Kidney epithelial cell (primary cell): ENCODE data around the gene TXN. TPM values are rescaled to one million over a fixed set of nuclear protein-coding genes. Genes with fewer than 3 reads are reported as not detected.
A peak's percentile ranks its signal among the peaks of the same experiment; 100 is the strongest.

Source experiments
- DNase-seq: peaks from one replicate; pipeline ENCODE4 v3.0.0-alpha.2; 2010; ENCODE audit warnings: low read depth
- H3K27me3 ChIP-seq: 2 replicates; pipeline ENCODE4 v1.6.0; 2011; ENCODE audit warnings: low read length; ENCODE audit not compliant: control insufficient read depth, insufficient read depth
- H3K36me3 ChIP-seq: 2 replicates; pipeline ENCODE4 v1.5.1; 2011; ENCODE audit warnings: low read length; ENCODE audit not compliant: control insufficient read depth, insufficient read depth
- H3K4me3 ChIP-seq: 2 replicates; pipeline ENCODE4 v1.5.1; 2011; ENCODE audit warnings: low read depth, mild to moderate bottlenecking, control low read depth, low read length
- total RNA-seq: library from RNA; depleted of rRNA; stranded (reverse); fragments of >200 nt; gene quantifications from 2 replicates; pipeline ENCODE4 v1.2.3, GENCODE V29; 2015
- TF ChIP-seq, protein P1 (sequence below): IDR thresholded peaks from 2 replicates; pipeline ENCODE4 v1.5.1; 2011; ENCODE audit warnings: mild to moderate bottlenecking, moderate library complexity, low read length, control low read depth, inconsistent platforms; ENCODE audit not compliant: insufficient read depth, poor library complexity, severe bottlenecking

TXN gene
- total RNA-seq, 1 donor from 2014 or later, result 321 TPM

DNA sequence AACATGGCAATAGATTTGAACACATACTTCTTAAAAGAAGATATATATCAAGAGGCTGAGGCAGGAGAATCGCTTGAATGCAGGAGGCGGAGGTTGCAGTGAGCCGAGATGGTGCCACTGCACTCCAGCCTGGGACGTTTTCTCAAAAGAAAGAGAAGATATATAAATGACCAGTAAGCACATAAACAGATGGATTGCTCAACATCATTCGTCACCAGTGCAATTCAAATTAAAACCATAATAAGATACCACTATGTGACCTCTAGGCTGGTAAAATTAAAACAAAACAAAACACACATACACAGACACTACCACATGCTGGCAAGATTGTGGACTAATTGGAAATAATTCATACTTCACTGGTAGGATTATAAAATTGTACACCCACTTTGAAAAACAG is 5.3 kb upstream of the TXN start:
- no peak overlapping the region for H3K4me3 ChIP-seq
- no peaks in the 10 kb centered on the region for H3K27me3 ChIP-seq
- no peaks in the 10 kb centered on the region for H3K36me3 ChIP-seq
- TF ChIP-seq, protein P1, sequence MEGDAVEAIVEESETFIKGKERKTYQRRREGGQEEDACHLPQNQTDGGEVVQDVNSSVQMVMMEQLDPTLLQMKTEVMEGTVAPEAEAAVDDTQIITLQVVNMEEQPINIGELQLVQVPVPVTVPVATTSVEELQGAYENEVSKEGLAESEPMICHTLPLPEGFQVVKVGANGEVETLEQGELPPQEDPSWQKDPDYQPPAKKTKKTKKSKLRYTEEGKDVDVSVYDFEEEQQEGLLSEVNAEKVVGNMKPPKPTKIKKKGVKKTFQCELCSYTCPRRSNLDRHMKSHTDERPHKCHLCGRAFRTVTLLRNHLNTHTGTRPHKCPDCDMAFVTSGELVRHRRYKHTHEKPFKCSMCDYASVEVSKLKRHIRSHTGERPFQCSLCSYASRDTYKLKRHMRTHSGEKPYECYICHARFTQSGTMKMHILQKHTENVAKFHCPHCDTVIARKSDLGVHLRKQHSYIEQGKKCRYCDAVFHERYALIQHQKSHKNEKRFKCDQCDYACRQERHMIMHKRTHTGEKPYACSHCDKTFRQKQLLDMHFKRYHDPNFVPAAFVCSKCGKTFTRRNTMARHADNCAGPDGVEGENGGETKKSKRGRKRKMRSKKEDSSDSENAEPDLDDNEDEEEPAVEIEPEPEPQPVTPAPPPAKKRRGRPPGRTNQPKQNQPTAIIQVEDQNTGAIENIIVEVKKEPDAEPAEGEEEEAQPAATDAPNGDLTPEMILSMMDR, result no peak
- DNase-seq, result no peak

DNA sequence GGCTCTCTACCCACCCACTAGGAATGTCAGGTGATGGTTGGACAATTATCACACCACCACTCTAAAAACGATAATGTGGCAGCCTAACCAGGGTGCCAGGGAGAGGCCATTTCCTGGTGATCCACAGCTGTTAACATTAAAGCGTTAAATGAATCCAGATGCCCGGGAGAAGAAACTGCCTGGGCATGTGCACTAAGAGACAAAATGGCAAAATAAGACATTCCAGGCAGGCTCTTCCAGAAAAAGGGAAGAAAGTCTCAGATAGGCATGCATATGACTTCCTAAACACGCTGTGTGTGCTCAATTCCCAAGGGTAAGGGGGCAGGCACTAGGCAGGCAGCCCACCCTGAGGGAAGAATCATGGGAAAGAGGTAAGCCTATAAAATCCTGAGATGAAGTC is 4.6 kb upstream of the TXN start:
- TF ChIP-seq, protein P1, result no peak
- no peaks in the 10 kb centered on the region for H3K27me3 ChIP-seq
- no peaks in the 10 kb centered on the region for H3K36me3 ChIP-seq
- no peak overlapping the region for H3K4me3 ChIP-seq
- no peak for DNase-seq

DNA sequence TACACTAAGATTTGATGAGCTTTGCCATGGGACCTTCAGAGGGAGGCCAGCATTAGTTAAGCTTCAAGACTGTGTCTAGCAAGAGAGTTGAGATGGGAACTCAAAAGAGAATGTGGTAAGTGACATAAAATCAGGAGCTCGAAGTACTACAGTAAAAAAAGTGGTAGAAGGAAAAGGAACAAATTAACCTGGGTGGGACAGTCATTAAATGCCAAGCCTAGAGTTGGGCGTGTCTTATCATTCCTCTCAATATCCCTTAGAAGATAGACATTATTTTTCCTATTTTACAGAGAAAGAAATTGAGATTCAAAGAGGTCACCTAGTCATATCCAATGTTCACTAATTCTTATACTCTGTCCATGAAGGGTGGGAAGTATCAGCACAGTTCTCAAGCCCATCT is 3.3 kb upstream of the TXN start:
- no peaks in the 10 kb centered on the region for H3K27me3 ChIP-seq
- TF ChIP-seq, protein P1, result no peak
- no peak for DNase-seq
- no peak overlapping the region for H3K4me3 ChIP-seq
- H3K36me3 ChIP-seq, result no peaks in the 10 kb centered on the region

DNA sequence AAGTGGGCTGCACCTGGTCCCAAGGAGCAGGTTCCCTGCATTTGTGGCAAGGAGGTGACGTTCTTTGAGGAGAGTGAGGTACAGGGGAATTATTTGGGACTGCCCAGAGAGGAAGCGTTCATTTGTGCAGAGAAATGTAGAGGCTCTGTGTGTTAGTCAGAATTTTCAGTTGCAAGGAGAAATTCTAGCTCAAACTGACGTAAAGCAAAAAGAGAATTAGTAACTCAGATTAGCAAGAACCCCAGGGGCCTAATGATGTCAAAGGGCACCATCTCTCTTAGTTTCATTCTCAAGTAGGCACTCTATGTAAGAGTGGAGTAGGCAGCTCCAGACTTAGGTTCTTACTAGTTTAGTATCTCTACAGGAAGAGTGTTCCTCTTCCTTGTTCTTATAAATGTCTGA is 2.4 kb upstream of the TXN start:
- H3K27me3 ChIP-seq, result no peaks in the 10 kb centered on the region
- no peaks in the 10 kb centered on the region for H3K36me3 ChIP-seq
- no peak for DNase-seq
- no peak overlapping the region for H3K4me3 ChIP-seq
- TF ChIP-seq, protein P1, result no peak

DNA sequence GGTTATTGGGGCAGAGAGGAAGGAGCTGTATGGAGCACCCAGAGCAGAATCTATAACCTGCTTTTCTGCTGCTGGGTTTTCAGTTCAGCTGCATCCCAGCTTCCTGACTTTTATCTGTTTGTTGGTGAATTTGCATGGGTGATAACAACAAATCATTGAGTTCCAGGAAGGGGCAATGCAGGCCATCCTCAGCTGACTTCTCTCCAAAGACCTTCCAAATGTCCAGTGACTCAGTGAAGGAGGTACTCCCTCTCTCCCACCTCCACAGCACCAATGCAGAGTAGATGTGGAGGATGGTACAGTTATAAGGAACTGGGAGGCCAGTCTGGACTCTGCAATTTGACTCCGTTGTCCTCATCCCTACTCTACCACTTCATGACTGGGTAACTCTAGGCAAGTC is 1.6 kb upstream of the TXN start:
- no peak for DNase-seq
- TF ChIP-seq, protein P1, result no peak
- H3K36me3 ChIP-seq, result no peaks in the 10 kb centered on the region
- H3K27me3 ChIP-seq, result no peaks in the 10 kb centered on the region
- no peak overlapping the region for H3K4me3 ChIP-seq

DNA sequence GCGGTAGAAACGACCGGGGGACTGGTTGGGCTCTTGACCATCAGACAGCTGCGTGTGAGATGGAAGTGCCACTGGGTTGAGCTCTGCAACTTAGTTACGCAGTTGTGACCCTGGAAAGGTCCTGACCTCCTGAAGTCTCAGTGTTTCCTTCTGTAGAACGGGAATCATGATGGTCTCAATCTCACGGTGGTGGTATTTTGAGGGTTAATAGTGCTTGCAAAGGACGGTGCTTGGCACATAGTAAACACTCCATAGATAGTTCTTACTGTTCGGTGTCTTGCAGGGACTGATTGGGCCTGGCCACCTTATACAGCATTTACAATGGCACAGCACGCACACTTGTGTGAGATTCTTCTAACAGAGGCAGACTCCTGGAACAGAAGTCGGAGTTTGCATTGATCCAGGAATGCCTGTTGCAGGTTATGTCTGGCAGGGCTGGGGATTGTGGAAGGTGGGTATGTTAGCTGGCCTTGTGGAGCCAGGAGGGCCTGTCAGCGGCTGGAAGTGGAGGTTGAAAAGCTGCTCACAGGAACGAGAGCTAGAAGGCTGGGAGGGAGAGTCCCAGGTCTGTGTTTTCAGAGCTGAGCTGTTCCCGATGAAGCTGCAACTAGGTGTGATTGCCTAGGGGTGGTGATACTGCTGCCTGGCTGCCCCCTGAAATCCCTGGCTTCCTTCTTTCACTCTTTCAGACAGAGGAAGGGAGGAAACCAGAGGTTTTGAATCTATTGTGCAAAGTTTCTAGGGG is 962 bp upstream of the TXN start:
- DNase-seq, result no peak
- H3K27me3 ChIP-seq, result no peaks in the 10 kb centered on the region
- no peaks in the 10 kb centered on the region for H3K36me3 ChIP-seq
- TF ChIP-seq, protein P1, result no peak
- H3K4me3 ChIP-seq, result peak overlapping the region; percentile 96
